IPS DF 4.7 (cell line): ENCODE results near the gene ZDHHC8.
"Not testable (repeated sequence)": the region's sequence is repeated elsewhere in the genome, so short reads cannot be mapped to it uniquely, and the experiment has no call there.

Experiments used
- DNase-seq: peaks from one replicate; pipeline ENCODE4 v3.0.0-alpha.2; 2013; ENCODE audit warnings: low spot score; ENCODE audit errors: extremely low read depth

ZDHHC8 gene

DNA sequence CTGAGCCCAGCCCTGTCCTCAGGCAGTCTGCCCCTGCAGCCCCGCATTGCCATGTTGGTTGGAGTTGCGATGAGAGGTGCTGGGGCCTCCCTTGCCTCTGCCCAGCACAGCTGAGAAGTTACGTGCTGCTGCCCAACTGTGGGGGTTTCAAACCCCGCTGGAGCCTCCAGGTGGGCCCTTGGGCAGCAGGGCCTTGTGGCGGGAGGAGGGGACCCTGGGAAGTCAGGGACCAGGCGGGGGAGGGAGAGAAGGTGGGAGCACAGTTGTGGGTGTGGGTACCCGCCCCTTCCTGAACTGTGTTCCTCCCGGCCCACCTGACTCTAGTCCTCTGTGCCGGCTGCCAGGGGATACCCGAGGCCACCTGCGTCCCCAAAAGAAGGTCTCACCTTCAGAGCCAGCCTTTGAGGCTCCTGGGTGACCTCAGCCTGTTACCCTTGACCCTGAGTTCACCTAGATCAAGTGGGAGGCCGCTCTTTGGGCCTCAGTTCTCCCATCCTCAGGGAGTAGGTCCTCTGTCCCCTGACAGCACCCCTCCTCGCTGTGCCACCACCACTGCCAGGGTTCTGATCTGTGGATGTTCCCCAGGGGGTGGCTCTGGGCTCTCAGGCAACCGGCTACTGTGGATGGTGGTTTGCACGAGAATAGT, 26.9 kb downstream of the ZDHHC8 start:
- DNase-seq = no peak

DNA sequence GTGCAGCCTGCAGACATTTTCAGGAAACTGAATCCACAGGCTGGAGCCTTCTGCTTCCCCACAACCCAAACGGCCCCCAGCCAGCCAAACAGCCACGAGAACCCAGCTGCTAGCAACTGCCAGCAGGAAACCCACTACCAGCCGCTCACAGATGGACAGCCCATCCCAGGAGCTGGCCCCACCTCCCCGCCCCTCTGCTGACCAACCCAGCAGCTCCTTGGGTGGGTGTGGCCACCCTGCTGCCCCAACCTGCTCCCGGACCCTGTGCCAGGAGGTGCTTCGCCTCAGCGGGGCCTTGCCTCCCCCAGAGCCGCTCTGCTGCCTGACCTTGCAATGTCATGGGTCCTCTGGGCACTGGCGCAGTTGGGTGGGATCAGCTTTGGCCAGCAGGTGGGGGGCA, 27.5 kb downstream of the ZDHHC8 start:
- no peak for DNase-seq

DNA sequence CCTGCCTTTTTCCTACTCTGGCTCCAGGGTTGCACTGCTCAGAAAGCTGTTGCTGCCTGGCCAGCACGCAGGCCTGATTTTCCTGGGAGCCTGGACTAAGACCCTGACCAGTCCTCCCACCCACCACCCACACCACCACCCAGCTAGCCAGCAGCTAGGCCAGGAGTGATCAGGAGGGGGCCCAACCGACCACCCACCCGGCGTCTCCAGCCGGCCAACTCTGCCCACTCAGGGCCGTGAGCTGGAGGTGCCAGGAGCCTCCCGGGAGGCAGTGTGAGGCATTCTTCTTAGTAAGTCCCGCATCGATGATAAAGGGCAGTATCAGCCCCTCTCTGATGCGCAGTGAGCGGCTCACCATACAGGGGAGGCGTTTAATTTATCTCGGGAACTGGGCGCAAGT, 27.9 kb downstream of the ZDHHC8 start:
- not testable (repeated sequence) for DNase-seq

DNA sequence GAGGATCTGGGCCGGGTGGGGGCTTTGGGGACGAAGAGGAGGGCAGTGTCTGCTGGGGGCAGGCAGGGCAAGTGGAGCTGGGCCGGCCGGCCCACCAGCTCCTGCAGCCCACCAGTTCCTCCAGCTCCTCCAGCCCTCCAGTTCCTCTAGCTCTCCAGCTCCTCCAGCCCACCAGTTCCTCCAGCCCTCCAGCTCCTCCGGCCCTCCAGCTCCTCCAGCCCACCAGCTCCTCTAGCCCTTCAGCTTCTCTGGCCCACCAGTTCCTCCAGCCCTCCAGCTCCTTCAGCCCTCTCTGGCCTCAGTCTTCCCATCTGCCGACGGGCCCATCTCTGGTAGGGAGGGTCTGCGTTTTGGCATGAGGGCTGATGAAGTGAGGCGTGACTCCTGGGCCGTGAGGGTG, 28.4 kb downstream of the ZDHHC8 start:
- DNase-seq = no peak

GRCh38 chr22:20164863-20165262, 33.3 kb downstream of the ZDHHC8 start:
- DNase-seq = no peak

- no peak for DNase-seq
These were observed 33.8 kb downstream of the ZDHHC8 start for GRCh38 chr22:20165421-20165820.

DNA sequence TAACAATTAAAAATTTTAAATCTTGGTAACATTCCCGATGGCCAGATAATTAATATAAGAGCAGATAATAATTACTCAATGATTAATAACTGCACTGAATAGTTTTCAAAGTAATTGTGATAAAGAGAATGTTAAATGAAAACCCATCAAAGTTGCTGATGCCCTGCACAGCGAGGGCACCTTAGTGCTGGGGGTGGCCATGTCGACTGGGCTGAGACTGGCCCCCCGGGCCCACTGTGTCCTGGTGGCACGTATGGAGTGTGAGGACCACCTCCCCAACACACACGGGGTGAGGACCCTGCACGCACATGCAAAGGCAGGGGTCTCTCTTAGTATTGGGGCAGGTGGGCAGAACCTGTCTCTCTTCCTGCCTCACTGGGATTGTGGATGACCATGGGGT, 34.3 kb downstream of the ZDHHC8 start:
- no peak for DNase-seq

- DNase-seq = no peak
These were observed 35.1 kb downstream of the ZDHHC8 start for GRCh38 chr22:20166703-20167102.

- no peak for DNase-seq
These were observed 36.2 kb downstream of the ZDHHC8 start for GRCh38 chr22:20167643-20168322.

DNA sequence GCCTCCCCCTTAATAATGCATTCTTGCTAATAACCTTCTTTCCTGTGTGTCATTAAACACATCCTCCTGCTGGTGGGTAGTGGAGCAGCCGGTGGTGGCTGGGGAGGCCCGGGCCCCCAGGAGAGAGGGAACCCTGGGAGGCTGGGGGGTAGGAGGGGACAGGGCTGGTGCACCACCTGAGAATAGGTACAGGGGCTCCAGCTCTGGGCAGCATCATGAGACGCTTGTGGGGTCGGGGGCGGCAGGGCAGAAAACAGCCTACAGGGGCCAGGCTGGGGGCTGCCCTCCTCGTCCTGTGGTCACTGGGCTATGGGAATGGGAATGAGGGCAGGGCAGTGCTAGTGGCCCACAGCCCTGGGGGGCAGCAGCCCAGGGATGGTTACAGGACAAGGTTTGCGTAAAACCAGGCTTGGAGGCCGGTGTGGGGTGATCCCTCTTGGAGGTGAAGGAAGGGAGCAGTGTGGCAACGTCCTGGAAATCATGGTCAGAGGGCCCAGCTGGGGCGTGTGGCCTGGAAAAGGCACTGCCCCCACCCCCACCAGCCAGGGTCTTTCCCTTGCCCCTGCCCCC, 37.7 kb downstream of the ZDHHC8 start:
- no peak for DNase-seq

DNA sequence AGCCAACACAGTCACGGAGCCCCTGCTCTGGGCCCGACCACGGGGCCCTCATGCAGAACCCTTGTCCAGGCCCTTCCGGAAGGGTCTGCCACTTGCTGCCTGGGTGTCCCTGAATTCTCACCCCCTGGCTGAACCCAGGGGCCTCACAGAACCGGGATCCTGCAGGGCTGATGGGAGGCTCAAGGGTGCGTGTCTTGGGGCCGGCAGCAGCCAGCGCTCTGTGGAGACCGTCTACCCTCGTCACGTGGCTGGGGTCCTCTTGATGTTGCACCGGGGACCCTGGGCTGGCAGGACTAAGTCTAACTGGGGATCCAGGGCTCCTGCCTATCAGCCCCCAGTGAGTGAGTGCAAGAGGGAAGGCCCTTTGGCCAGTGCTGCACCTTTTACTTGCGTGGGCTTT, 38.6 kb downstream of the ZDHHC8 start:
- no peak for DNase-seq

DNA sequence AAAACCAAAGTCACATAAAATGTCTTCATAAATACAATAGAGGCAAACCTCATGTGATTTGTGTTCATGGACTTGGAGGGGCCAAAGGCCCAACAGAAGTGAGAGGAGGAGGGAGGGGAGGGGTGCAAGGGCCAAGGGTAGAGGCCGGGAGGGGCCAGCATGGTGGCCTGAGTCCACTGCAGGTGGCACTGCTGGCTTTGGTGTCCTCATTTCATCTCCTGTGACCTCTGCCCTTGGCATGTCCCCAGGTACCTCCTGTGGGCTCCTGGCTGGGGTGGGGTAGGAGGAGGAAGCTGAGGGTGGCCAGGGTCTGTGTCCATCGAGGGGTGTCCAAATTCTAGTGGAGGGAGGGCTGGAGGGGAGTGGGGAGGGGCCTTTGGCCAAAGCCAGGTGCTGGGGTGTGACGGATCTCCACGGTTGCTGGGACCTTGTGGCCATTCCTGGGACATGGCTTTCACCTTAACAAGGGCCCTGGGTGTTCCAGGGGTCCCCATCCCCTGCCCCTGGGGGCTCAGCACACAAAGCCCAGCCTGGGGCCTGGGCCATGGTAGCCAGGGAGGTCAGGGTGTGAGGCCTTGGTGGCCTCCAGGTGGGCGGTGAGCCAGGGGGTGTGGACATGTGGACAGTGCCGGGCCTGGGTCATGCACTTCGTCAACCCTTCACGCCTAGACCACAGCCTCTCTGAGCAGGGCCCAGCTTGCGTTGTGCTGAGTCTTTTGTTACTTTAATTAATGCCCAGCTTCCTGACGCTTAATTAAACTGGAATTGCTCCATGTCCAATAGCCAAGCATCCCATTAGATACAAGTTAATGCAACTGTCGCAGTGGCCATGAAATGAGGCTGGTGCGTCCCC, 39.9 kb downstream of the ZDHHC8 start:
- no peak for DNase-seq

GRCh38 chr22:20172141-20172613, 40.6 kb downstream of the ZDHHC8 start:
- DNase-seq = no peak

DNA sequence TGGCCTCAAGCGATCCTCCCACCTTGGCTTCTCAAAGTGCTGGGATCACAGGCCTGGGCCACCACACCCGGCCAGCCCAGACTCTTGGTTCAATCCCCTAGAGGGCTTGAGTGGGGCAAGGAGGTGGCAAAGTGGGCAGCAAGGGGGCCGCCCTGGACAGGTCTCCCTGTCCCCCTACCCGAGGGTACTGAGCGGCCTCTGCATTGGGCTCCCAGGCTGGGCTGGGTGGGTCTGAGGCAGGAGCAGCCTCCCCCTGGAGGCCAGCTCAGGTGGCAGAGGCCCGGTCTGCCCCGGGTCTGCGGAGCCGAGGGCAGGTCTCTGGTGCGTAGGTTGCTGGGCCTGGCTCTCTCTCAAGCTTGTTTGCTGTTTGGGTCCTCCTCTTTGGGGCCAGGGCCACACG, 41.6 kb downstream of the ZDHHC8 start:
- DNase-seq = no peak

- no peak for DNase-seq
These were observed 42.2 kb downstream of the ZDHHC8 start for GRCh38 chr22:20173772-20174171.

DNA sequence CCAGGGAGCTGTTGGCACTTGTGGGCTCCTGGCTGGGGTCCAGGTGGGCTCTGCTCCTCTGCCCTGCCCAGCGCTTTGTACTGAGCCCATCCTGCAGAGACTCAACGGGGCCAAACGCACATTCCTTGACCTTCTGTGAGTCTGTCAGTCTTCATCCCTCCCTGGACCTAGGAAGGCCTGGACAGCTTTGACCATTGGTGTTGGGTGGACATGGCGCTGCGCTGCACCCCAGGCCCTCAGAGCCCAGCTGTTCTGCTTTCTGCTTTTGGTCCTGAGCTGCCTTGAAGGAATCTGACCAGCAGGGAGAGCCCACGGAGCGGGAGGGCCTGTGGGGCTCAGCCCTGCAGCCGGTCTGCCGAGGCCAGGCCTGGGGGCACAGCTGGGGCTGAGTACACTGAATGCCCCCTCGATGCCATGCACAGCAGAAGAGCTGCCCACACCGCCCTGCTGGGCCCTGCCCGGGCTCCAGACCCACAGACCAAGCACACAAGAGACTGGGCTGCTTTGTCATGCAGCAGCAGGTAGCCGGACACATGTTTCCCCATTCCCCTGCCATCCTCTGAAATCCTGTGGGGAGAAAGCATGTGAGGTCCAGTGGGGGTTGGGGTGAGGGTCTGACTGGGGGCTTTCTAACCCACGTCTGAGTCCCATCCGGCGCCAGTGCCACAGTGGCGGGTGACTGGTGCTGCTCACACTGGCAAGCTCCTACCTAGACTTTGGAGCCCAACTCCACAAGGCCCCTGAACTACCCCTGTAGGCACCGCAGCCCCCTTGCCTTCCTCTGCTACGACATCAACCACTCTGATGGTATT, 43.4 kb downstream of the ZDHHC8 start:
- no peak for DNase-seq

GRCh38 chr22:20175597-20175900, 43.9 kb downstream of the ZDHHC8 start:
- DNase-seq = no peak

DNA sequence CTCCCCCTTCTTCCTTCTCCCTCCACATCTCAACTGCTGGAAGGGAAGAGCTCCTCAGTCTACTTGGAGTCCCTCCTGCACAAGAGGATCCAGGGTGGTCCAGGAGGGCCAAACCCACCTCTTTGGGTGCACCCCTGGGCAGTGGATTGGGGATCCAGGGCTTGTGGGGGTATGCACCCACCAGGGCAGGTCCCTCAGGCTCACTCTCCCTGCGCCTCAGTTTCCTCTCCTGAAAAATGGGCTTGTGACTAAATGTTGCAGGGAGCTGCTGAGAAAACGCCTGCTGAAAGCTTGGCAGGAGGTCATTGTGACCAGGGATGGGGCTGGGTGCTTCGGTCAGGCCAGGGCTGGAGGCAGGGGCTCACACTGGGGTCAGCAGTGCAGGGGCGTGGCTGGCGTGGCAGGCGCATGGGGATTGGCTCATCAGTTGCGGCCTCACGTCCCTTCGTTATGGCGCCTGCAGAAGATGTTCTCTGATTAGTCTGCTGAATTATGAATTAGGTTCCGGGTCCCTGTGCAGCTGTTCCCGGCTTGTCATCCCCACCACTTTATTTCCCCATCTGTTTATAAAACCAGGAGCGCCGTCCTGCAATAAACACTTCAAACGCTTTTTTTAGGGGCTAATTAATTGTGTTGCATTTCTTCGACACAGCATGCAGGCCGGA, 44.9 kb downstream of the ZDHHC8 start:
- no peak for DNase-seq

DNA sequence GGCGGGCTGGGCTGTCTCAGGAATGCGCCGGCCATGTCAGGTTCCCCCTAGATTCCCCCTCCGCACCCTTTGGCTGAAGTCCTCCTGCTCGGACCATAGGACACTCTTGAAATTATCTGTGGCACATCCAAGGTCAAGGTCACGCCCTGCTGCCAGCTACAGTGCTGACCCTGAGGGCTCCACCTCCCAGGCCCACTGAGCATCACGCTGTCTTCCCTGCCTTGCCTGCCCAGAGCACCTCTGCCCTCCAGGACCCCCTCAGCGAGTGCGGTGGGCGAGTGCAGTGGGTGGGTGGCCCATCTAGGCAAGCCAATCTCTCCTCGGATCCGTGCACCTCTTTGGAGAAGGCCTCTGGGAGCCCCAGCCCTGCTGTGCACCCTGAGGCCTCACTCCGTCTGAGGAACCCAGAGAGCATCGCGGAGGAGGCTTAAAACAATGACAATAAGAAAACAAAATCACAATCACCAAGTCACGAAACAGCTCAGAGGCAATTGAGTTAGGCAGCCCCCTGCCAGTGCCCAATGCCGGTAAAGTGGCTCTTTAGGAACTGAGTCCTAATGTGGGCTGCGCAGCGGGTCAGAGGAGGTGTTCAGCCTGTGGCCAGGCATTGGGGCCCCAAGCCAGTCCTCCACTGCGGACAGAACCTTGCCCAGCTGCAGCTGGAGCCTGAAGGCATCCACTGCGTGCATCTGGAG, 45.8 kb downstream of the ZDHHC8 start:
- DNase-seq = no peak
